ENCODE measurements around the gene SPTAN1.

GRCh38 chr9:128568470-128569078 lies 16.2 kb downstream of the SPTAN1 start:
- TF ChIP-seq CTCF (IDR thresholded peaks at IDR 0.05) = no peak
- no peak for TF ChIP-seq POLR2AphosphoS5 (IDR thresholded peaks at IDR 0.05)
